HPDE6-E6E7 (cell line): ENCODE measurements around the gene TMEM218.
A peak's percentile ranks its signal among the peaks of the same experiment; 100 is the strongest.

ENCODE experiments used
- DNase-seq: peaks from one replicate; pipeline ENCODE4 v3.0.0; 2011; ENCODE audit warnings: missing footprints; ENCODE audit errors: extremely low spot score

TMEM218 gene

GRCh38 chr11:125129316-125129993 lies 18.0 kb upstream of the TMEM218 start:
- no peak for DNase-seq

GRCh38 chr11:125128450-125128849 lies 17.0 kb upstream of the TMEM218 start:
- DNase-seq: no peak

GRCh38 chr11:125124618-125124992 lies 13.2 kb upstream of the TMEM218 start:
- DNase-seq: no peak

- no peak for DNase-seq
Observed at GRCh38 chr11:125123947-125124617, 12.7 kb upstream of the TMEM218 start.

- DNase-seq: no peak
Observed at GRCh38 chr11:125123194-125123946, 11.9 kb upstream of the TMEM218 start.

GRCh38 chr11:125117429-125117828 lies 6.0 kb upstream of the TMEM218 start:
- no peak for DNase-seq

- no peak for DNase-seq
Observed at GRCh38 chr11:125114518-125114917, 3.1 kb upstream of the TMEM218 start.

- no peak for DNase-seq
Observed at GRCh38 chr11:125112208-125112604, 780 bp upstream of the TMEM218 start.

GRCh38 chr11:125111001-125111342 lies 454 bp downstream of the TMEM218 start:
- DNase-seq: peak; percentile 8

- DNase-seq: no peak
Observed at GRCh38 chr11:125110506-125110905, 920 bp downstream of the TMEM218 start.

- no peak for DNase-seq
Observed at GRCh38 chr11:125108469-125108868, 3.0 kb downstream of the TMEM218 start.

- no peak for DNase-seq
Observed at GRCh38 chr11:125105926-125106325, 5.5 kb downstream of the TMEM218 start.

- DNase-seq: no peak
Observed at GRCh38 chr11:125102510-125102909, 8.9 kb downstream of the TMEM218 start.

- no peak for DNase-seq
Observed at GRCh38 chr11:125102025-125102424, 9.4 kb downstream of the TMEM218 start.

GRCh38 chr11:125101596-125101995 lies 9.8 kb downstream of the TMEM218 start:
- DNase-seq: no peak

GRCh38 chr11:125100136-125100535 lies 11.3 kb downstream of the TMEM218 start:
- DNase-seq: no peak

GRCh38 chr11:125094731-125095130 lies 16.7 kb downstream of the TMEM218 start:
- no peak for DNase-seq

GRCh38 chr11:125093502-125093901 lies 17.9 kb downstream of the TMEM218 start:
- DNase-seq: no peak

- DNase-seq: no peak
Observed at GRCh38 chr11:125092669-125093068, 18.8 kb downstream of the TMEM218 start.

GRCh38 chr11:125091877-125092664 lies 19.4 kb downstream of the TMEM218 start:
- DNase-seq: no peak

- no peak for DNase-seq
Observed at GRCh38 chr11:125091247-125091876, 20.1 kb downstream of the TMEM218 start.

GRCh38 chr11:125090816-125091215 lies 20.6 kb downstream of the TMEM218 start:
- DNase-seq: no peak
